HuH-7 (cell line): Measurements from ENCODE around the gene DCTN2.

Experiments
- DNase-seq: peaks from one replicate; pipeline ENCODE4 v3.0.0; 2011; ENCODE audit warnings: low spot score

DCTN2 gene

GRCh38 chr12:57488402-57489156, 58.4 kb downstream of the DCTN2 start:
- DNase-seq: no peak

- DNase-seq: peak; percentile 92
Observed at GRCh38 chr12:57487597-57488401, 59.2 kb downstream of the DCTN2 start, which contains the start of gene MARS1. Gene MARS1 (plus strand): TSS chr12:57488068. CDS start chr12:57488091, 23 bp downstream.

GRCh38 chr12:57487055-57487596, 59.9 kb downstream of the DCTN2 start:
- DNase-seq: no peak

GRCh38 chr12:57485695-57486094, 61.3 kb downstream of the DCTN2 start:
- DNase-seq: no peak

GRCh38 chr12:57483466-57483865, 63.5 kb downstream of the DCTN2 start:
- DNase-seq: no peak

- DNase-seq: no peak
Observed at GRCh38 chr12:57481671-57482070, 65.3 kb downstream of the DCTN2 start.
